GM23338 (cell line): ENCODE results near the gene KIT. TPM values are rescaled to one million over a fixed set of nuclear protein-coding genes. Genes with fewer than 3 reads are reported as not detected.
A peak's percentile ranks its signal among the peaks of the same experiment; 100 is the strongest.

Experiments used
- ATAC-seq: fragments of 200-7000 bp; cut with Tn5 transposase; 3 replicates; pipeline ENCODE4 v1.9.1; 2020
- DNase-seq: peaks from one replicate; pipeline ENCODE4 v3.0.0-alpha.2; 2015; ENCODE audit warnings: low spot score
- H2AFZ ChIP-seq: fragments of 200-600 bp; sonication (generic); 2 replicates; pipeline ENCODE4 v1.8.0; 2016; ENCODE audit warnings: antibody characterized with exemption, mild to moderate bottlenecking, moderate library complexity
- H3F3A ChIP-seq: fragments of 200-600 bp; sonication (generic); replicated peaks from 2 replicates; pipeline ENCODE4 v1.8.0; 2017; ENCODE audit warnings: antibody characterized with exemption, mixed run types, low read depth
- H3K27ac ChIP-seq: fragments of 200-600 bp; sonication (generic); 2 replicates; pipeline ENCODE4 v1.6.1; 2016; ENCODE audit warnings: low read depth
- H3K27me3 ChIP-seq: fragments of 200-600 bp; sonication (generic); 2 replicates; pipeline ENCODE4 v1.8.0; 2016; ENCODE audit warnings: mild to moderate bottlenecking, mixed run types, moderate library complexity; ENCODE audit not compliant: insufficient read depth
- H3K36me3 ChIP-seq: fragments of 200-600 bp; sonication (generic); 2 replicates; pipeline ENCODE4 v1.8.0; 2016; ENCODE audit warnings: mild to moderate bottlenecking; ENCODE audit not compliant: insufficient read depth
- H3K4me1 ChIP-seq: fragments of 200-600 bp; sonication (generic); 2 replicates; pipeline ENCODE4 v1.8.0; 2016; ENCODE audit warnings: mild to moderate bottlenecking, moderate library complexity; ENCODE audit not compliant: insufficient read depth
- H3K4me2 ChIP-seq: fragments of 200-600 bp; sonication (generic); 2 replicates; pipeline ENCODE4 v1.7.1; 2017; ENCODE audit warnings: mixed run types
- H3K4me3 ChIP-seq: fragments of 200-600 bp; sonication (generic); 2 replicates; pipeline ENCODE4 v1.6.1; 2016; ENCODE audit warnings: mixed run types
- H3K79me2 ChIP-seq: fragments of 200-600 bp; sonication (generic); replicated peaks from 2 replicates; pipeline ENCODE4 v1.8.0; 2017; ENCODE audit warnings: mild to moderate bottlenecking; ENCODE audit not compliant: insufficient read depth
- H3K9me2 ChIP-seq: fragments of 200-600 bp; sonication (generic); 2 replicates; pipeline ENCODE4 v1.8.0; 2017; ENCODE audit not compliant: insufficient read depth
- H4K20me1 ChIP-seq: fragments of 200-600 bp; sonication (generic); replicated peaks from 2 replicates; pipeline ENCODE4 v1.8.0; 2017; ENCODE audit warnings: mild to moderate bottlenecking; ENCODE audit not compliant: insufficient read depth
- H3K27ac Mint-ChIP-seq: 2 replicates; pipeline ENCODE4 v1.8.0; 2020; ENCODE audit warnings: inconsistent platforms, mild to moderate bottlenecking, moderate library complexity, mixed read lengths
- H3K27me3 Mint-ChIP-seq: 3 replicates; pipeline ENCODE4 v1.8.0; 2022; ENCODE audit warnings: low read depth, mild to moderate bottlenecking, moderate library complexity, mixed read lengths, inconsistent platforms; ENCODE audit not compliant: insufficient read depth, poor library complexity
- H3K36me3 Mint-ChIP-seq: 3 replicates; pipeline ENCODE4 v1.8.0; 2021; ENCODE audit warnings: low read depth, mild to moderate bottlenecking, inconsistent platforms, moderate library complexity, mixed read lengths
- H3K4me1 Mint-ChIP-seq: 3 replicates; pipeline ENCODE4 v1.8.0; 2020; ENCODE audit warnings: mild to moderate bottlenecking, inconsistent platforms, mixed read lengths
- H3K4me3 Mint-ChIP-seq: 3 replicates; pipeline ENCODE4 v1.8.0; 2021; ENCODE audit warnings: moderate library complexity, mild to moderate bottlenecking, inconsistent platforms, mixed read lengths
- H3K9me3 Mint-ChIP-seq: 3 replicates; pipeline ENCODE4 v1.8.0; 2020; ENCODE audit warnings: moderate library complexity, mild to moderate bottlenecking, inconsistent platforms, mixed read lengths
- CREB1 ChIP-seq: fragments of 250-450 bp; sonication (Bioruptor Pico); IDR thresholded peaks from 2 replicates; pipeline ENCODE4 v1.5.0; 2020; ENCODE audit warnings: low read depth, mild to moderate bottlenecking, moderate library complexity
- EZH2 ChIP-seq: fragments of 200-600 bp; sonication (generic); IDR thresholded peaks from one replicate; pipeline ENCODE4 v1.8.0; 2017; ENCODE audit warnings: antibody characterized with exemption, mild to moderate bottlenecking, low read depth; ENCODE audit not compliant: unreplicated experiment
- POLR2AphosphoS5 ChIP-seq: IDR thresholded peaks from 2 replicates; pipeline ENCODE4 v1.6.1; 2016; ENCODE audit warnings: antibody characterized with exemption, low read depth
- STAT1 ChIP-seq: IDR thresholded peaks from one replicate; pipeline ENCODE4 v1.6.1; 2016; ENCODE audit warnings: antibody characterized with exemption; ENCODE audit not compliant: unreplicated experiment
- ZNF114 ChIP-seq: fragments of 250-450 bp; sonication (Bioruptor Pico); IDR thresholded peaks from 2 replicates; pipeline ENCODE4 v1.5.0; 2020; ENCODE audit warnings: mild to moderate bottlenecking, moderate library complexity
- polyA plus RNA-seq: library from polyadenylated mRNA; unstranded; fragments of >200 nt; fragmentation: Nextera tagmentation; extraction: Ambion mirVana; gene quantifications from 2 replicates; pipeline ENCODE4 v1.2.1, GENCODE V29; 2016
- total RNA-seq: library from RNA; depleted of rRNA; stranded (reverse); fragments of >200 nt; shearing (Covaris generic); gene quantifications from 2 replicates; pipeline ENCODE4 v1.2.3, GENCODE V29; 2014
- TF ChIP-seq, protein P1 (sequence below): fragments of 250-450 bp; sonication (Bioruptor Pico); IDR thresholded peaks from 2 replicates; pipeline ENCODE4 v1.5.0; 2020; ENCODE audit warnings: mild to moderate bottlenecking, moderate library complexity

Gene KIT
- total and polyA plus RNA-seq, 2 experiments from 2014 or later: 9.0 to 28.4 TPM

GRCh38 chr4:54764476-54764875, 106.7 kb downstream of the KIT start:
- Histone ChIP-seq H3K27me3 (no peaks in the 10 kb centered on the region), H3K27ac (no peak overlapping the region), H4K20me1 (no peaks in the 10 kb centered on the region), H3F3A (no peaks in the 10 kb centered on the region), H3K79me2 (no peaks in the 10 kb centered on the region), H2AFZ (no peak overlapping the region), H3K36me3 (no peaks in the 10 kb centered on the region), H3K4me2 (no peak overlapping the region), H3K4me1 (peaks cover 6% of the 10 kb centered on the region), H3K9me2 (no peaks in the 10 kb centered on the region), H3K4me3 (no peak overlapping the region)
- peaks cover 24% of the 10 kb centered on the region for H3K4me1 Mint-ChIP-seq
- H3K27me3 Mint-ChIP-seq: peaks cover 2% of the 10 kb centered on the region
- no peak overlapping the region for H3K27ac Mint-ChIP-seq
- TF ChIP-seq, protein P1, sequence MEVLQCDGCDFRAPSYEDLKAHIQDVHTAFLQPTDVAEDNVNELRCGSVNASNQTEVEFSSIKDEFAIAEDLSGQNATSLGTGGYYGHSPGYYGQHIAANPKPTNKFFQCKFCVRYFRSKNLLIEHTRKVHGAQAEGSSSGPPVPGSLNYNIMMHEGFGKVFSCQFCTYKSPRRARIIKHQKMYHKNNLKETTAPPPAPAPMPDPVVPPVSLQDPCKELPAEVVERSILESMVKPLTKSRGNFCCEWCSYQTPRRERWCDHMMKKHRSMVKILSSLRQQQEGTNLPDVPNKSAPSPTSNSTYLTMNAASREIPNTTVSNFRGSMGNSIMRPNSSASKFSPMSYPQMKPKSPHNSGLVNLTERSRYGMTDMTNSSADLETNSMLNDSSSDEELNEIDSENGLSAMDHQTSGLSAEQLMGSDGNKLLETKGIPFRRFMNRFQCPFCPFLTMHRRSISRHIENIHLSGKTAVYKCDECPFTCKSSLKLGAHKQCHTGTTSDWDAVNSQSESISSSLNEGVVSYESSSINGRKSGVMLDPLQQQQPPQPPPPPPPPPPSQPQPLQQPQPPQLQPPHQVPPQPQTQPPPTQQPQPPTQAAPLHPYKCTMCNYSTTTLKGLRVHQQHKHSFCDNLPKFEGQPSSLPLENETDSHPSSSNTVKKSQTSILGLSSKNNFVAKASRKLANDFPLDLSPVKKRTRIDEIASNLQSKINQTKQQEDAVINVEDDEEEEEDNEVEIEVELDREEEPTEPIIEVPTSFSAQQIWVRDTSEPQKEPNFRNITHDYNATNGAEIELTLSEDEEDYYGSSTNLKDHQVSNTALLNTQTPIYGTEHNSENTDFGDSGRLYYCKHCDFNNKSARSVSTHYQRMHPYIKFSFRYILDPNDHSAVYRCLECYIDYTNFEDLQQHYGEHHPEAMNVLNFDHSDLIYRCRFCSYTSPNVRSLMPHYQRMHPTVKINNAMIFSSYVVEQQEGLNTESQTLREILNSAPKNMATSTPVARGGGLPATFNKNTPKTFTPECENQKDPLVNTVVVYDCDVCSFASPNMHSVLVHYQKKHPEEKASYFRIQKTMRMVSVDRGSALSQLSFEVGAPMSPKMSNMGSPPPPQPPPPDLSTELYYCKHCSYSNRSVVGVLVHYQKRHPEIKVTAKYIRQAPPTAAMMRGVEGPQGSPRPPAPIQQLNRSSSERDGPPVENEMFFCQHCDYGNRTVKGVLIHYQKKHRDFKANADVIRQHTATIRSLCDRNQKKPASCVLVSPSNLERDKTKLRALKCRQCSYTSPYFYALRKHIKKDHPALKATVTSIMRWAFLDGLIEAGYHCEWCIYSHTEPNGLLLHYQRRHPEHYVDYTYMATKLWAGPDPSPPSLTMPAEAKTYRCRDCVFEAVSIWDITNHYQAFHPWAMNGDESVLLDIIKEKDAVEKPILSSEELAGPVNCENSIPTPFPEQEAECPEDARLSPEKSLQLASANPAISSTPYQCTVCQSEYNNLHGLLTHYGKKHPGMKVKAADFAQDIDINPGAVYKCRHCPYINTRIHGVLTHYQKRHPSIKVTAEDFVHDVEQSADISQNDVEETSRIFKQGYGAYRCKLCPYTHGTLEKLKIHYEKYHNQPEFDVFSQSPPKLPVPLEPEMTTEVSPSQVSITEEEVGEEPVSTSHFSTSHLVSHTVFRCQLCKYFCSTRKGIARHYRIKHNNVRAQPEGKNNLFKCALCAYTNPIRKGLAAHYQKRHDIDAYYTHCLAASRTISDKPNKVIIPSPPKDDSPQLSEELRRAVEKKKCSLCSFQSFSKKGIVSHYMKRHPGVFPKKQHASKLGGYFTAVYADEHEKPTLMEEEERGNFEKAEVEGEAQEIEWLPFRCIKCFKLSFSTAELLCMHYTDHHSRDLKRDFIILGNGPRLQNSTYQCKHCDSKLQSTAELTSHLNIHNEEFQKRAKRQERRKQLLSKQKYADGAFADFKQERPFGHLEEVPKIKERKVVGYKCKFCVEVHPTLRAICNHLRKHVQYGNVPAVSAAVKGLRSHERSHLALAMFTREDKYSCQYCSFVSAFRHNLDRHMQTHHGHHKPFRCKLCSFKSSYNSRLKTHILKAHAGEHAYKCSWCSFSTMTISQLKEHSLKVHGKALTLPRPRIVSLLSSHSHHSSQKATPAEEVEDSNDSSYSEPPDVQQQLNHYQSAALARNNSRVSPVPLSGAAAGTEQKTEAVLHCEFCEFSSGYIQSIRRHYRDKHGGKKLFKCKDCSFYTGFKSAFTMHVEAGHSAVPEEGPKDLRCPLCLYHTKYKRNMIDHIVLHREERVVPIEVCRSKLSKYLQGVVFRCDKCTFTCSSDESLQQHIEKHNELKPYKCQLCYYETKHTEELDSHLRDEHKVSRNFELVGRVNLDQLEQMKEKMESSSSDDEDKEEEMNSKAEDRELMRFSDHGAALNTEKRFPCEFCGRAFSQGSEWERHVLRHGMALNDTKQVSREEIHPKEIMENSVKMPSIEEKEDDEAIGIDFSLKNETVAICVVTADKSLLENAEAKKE (CRISPR knock-in tag): no peak
- TF ChIP-seq EZH2 (no peak), STAT1 (no peak), CREB1 (CRISPR knock-in tag) (no peak)
- no peak for ATAC-seq
- H3K9me3 Mint-ChIP-seq: peaks cover 19% of the 10 kb centered on the region
- H3K36me3 Mint-ChIP-seq: no peaks in the 10 kb centered on the region
- no peak overlapping the region for H3K4me3 Mint-ChIP-seq
- no peak for DNase-seq

- no peak overlapping the region for H3K4me3 ChIP-seq
- no peaks in the 10 kb centered on the region for H3K27me3 ChIP-seq
- H3F3A ChIP-seq: no peaks in the 10 kb centered on the region
- H3K79me2 ChIP-seq: no peaks in the 10 kb centered on the region
- peaks cover 3% of the 10 kb centered on the region; the same call in 1 of the 3 replicates for H3K36me3 Mint-ChIP-seq
- H3K27ac Mint-ChIP-seq: 0 out of 2 replicates have a peak overlapping the region, but pooled peaks have one; percentile 8
- ATAC-seq (no peak), DNase-seq (no peak)
- no peaks in the 10 kb centered on the region for H3K9me2 ChIP-seq
- H3K4me2 ChIP-seq: no peak overlapping the region
- H3K4me1 Mint-ChIP-seq: peaks cover 29% of the 10 kb centered on the region
- H3K27ac ChIP-seq: no peak overlapping the region
- H3K36me3 ChIP-seq: no peaks in the 10 kb centered on the region
- peaks cover 3% of the 10 kb centered on the region; the same call in 1 of the 3 replicates for H3K9me3 Mint-ChIP-seq
- H3K4me1 ChIP-seq: peaks cover 13% of the 10 kb centered on the region
- no peak overlapping the region for H3K4me3 Mint-ChIP-seq
- no peak overlapping the region for H2AFZ ChIP-seq
- H4K20me1 ChIP-seq: no peaks in the 10 kb centered on the region
- no peaks in the 10 kb centered on the region for H3K27me3 Mint-ChIP-seq
- TF ChIP-seq POLR2AphosphoS5 (no peak), ZNF114 (CRISPR knock-in tag) (no peak)
- TF ChIP-seq, protein P1 (CRISPR knock-in tag): no peak
Measured at GRCh38 chr4:54767376-54767775, 109.6 kb downstream of the KIT start.
